ENCODE measurements around the gene MYRF.

DNA sequence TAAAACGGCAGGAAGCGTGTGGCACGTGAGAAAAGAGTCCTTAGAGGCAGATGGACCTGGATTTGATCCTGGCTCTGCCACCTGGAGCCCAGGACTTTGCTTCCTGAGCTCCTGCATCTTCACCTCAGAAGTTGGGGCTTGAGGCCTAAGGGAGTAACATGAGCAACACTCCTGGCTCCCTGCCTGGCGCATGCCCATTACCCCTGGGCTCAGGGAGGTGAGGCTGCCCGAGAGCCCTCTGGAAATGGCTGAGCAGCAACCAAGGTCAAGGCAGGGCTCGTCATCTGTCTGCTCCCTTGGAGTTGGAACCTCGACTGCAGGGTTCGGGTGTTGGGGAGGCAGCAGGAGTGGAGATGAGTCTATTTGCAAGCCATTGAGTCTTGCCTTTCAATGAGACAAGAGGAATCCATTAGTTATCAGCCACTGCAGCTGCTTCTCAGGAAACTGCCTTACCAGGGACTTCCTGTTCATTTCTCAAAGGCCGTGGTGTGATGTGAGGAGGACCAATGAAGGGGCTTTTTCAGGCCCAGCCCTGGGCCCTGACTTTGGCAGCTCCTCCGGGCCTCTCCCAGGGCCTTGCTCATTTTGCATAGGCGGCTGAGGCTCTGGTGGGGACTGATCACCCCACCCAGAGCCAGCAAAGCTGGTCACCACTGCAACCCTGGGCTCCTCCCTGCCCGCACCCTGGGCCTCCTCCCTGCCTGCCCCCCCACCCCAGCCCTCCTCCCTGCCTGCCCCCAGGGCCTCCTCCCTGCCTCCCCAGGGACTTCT, 82.0 kb downstream of the MYRF start:
- TF ChIP-seq POLR2A (IDR thresholded peaks at IDR 0.05; ENCODE audit: low read depth, low read length) = peak; percentile 78
- TF ChIP-seq, protein P1, sequence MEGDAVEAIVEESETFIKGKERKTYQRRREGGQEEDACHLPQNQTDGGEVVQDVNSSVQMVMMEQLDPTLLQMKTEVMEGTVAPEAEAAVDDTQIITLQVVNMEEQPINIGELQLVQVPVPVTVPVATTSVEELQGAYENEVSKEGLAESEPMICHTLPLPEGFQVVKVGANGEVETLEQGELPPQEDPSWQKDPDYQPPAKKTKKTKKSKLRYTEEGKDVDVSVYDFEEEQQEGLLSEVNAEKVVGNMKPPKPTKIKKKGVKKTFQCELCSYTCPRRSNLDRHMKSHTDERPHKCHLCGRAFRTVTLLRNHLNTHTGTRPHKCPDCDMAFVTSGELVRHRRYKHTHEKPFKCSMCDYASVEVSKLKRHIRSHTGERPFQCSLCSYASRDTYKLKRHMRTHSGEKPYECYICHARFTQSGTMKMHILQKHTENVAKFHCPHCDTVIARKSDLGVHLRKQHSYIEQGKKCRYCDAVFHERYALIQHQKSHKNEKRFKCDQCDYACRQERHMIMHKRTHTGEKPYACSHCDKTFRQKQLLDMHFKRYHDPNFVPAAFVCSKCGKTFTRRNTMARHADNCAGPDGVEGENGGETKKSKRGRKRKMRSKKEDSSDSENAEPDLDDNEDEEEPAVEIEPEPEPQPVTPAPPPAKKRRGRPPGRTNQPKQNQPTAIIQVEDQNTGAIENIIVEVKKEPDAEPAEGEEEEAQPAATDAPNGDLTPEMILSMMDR (IDR thresholded peaks at IDR 0.05; ENCODE audit: extremely low read depth in 1 of 2, insufficient read depth in 1 of 2, low read depth in 1 of 2, low read length in 2 of 2) = no peak
- no peak for TF ChIP-seq FOS (IDR thresholded peaks at IDR 0.05; ENCODE audit: borderline replicate concordance, insufficient read depth, low read length)
